ENCODE results near the gene SURF2. TPM values are rescaled to one million over a fixed set of nuclear protein-coding genes. Genes with fewer than 3 reads are reported as not detected.

The SURF2 gene
- total RNA-seq, result 6.9 and 7.8 TPM in 2 replicates

GRCh38 chr9:133356391-133357091 lies at the start of gene SURF2, which contains the start of gene SURF1:
Gene SURF2, plus strand, starts transcription at chr9:133356550. Its CDS starts 43 bp downstream, at chr9:133356593.
Gene SURF1, minus strand, starts transcription at chr9:133356487. Its CDS starts 34 bp downstream, at chr9:133356453.

DNA sequence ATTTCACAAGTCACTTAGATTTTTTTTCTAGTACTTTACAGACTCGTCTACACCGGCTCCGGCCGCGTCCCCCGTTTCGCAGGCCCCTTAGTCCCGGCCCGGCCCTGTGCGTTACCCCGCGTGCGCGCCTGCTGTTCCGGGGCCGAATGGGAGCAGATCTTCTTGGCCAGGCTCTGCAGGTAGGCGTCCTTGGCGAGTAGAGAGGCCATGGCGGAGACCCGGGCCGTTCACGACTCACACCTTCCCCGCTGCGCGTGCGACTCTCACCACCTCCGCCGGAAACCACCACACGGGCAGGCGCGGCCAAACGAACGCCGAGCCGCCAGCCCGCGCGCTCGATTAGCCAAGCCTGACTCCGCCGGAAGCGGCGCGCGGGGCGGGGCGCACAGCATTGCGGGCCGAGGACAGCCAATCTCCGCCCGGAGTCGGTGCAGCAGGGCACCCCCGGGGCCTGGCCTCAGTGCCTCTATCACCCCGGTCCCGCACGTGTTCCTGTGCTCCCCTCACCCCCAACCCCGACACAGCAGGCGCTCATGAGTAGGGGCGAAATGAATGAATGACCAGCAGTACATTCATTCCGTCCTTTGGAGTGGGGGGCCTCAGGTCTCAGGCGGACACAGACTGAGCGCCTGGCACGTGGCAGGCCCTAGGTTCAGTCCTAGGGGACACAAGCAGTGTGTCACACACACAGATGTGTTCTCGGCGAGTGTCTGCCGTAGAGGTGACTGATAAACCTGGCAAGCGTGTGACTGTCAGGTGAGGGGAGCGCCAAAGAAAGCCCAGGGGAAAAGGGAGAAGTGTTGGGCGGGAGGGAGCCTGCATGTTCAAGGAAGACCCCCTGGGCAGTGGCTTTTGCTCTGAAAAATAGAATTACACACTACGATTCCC lies 20.2 kb upstream of the SURF2 start, which contains the start of gene SURF6:
TSS of gene SURF6 (minus strand) at position 265 of the 888 bp plus-strand sequence. CDS start at position 209, 56 bp downstream.

DNA sequence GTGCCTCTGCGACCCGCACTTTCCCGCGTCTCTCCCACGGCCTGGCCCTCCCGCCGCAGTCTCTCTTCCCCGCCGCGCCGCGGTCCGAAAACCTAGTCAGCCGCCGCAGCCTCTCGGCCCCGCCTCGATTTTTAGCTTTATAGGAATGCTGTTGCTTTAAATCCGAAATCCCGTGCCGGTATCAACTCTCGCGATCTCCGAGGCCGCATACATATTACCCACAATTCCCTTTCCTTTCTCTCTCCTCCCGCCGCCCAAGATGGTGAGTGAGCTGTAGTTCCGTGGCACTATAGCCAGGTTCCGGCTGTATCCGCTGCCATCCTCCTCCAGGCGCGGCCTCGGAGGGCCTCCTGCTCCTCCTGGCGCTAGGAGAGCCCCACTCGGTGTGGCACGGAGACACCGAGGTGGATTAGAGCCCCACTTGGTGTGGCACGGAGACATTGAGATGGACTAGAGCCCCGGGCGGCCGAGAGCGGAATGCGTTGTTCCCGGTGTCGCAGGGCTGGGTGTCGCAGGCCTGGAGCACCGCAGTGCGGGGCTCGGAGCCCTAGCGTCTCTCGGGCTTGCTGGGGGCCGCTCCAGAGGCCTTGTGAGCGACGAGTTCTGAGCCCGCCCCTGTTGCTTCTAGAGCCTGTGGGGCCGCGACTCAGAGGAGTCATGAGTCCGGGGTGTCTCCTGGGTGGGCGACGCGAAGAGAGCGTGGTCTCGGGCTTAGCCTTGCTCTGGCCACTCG lies 8.2 kb upstream of the SURF2 start, which contains the start of the genes MED22 and RPL7A:
TSS of gene MED22 (minus strand) at position 147 of the 733 bp plus-strand sequence. CDS start 1,469 bp downstream, outside the sequence.
TSS of gene RPL7A (plus strand) at position 234 of the 733 bp plus-strand sequence. CDS start at position 260, 26 bp downstream.

DNA sequence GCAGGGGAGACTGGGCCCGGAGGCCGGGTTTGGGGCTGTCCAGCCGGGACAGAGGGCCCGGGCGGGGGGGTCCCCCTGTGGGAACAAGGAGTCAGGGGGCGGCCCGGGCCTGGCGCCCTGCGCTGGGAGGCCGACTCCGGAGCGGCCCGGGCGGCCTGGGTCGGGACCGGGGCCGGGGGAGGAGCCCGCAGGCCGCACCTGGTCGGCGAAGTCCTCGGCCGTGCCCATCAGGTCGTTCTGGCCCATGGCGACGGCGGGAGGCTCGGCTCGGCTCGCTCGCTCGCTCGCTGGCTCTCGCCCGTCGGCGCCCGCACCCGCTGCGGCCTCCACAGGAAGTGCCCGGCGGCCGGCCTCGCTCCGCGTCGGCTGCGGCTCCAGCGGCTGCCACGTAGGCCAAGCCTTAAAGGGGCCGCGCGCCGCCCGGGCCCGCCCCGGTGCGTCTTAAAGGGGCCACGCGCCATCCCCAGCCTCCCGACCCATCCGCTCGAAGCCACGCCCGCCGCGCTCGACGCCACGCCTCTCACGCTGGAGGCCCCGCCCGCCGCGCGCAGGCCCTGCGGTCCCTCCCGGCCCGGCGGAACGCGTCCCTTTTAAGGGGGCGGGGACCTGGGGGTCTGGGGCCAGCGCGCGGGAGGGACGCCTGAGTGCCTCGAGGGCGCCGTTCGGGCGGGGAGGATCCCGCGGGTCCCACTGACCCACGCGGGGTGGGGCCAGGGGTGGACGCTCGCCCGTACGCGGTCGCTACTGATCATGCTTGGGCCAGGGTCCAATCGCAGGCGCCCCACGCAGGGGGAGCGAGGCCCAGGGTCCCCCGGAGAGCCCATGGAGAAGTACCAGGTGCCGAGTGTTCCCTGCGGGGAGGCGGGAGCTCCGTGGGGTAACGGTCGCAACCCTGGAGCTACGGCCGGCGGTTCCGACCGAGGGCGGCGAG lies 19.6 kb downstream of the SURF2 start, which contains the start of the genes STKLD1 and SURF4:
TSS of gene STKLD1 (plus strand) at position 643 of the 931 bp plus-strand sequence. CDS start at position 751, 108 bp downstream.
TSS of gene SURF4 (minus strand) at position 337 of the 931 bp plus-strand sequence. CDS start at position 246, 91 bp downstream.

Small RNA genes within 50 kb of the gene (small RNA-seq; reads per million reads assigned to genes)
- gene RF00019, result not detected
- not detected for gene SNORD24
- gene SNORD36A, result not detected
- not detected for gene SNORD36B
- gene SNORD36C, result not detected

Other genes with a start within 250 kb of the SURF2 start
- gene RALGDS, start 235.3 kb upstream of the SURF2 start, total RNA-seq, result 11.6 and 16.1 TPM in 2 replicates
- gene GBGT1, start 192.6 kb upstream of the SURF2 start, total RNA-seq, result 7.4 and 9.5 TPM in 2 replicates
- not detected in 2 replicates for gene OBP2B, start 147.3 kb upstream of the SURF2 start, total RNA-seq
- gene ABO, start 81.3 kb upstream of the SURF2 start, total RNA-seq, result not detected in 2 replicates
- 8.1 and 9.4 TPM in 2 replicates for gene SURF6, start 20.4 kb upstream of the SURF2 start, total RNA-seq
- gene MED22, start 8.4 kb upstream of the SURF2 start, total RNA-seq, result 14.3 and 15.9 TPM in 2 replicates
- 1,759 and 2,034 TPM in 2 replicates for gene RPL7A, start 8.3 kb upstream of the SURF2 start, total RNA-seq
- gene SURF1, start 63 bp upstream of the SURF2 start, total RNA-seq, result 25.6 and 28.0 TPM in 2 replicates
- gene SURF4, start 19.5 kb downstream of the SURF2 start, total RNA-seq, result 405 and 413 TPM in 2 replicates
- 0.32 and 1.3 TPM in 2 replicates for gene STKLD1, start 19.8 kb downstream of the SURF2 start, total RNA-seq
- 12.7 and 12.9 TPM in 2 replicates for gene REXO4, start 61.5 kb downstream of the SURF2 start, total RNA-seq
- 0.91 and 1.3 TPM in 2 replicates for gene ADAMTS13, start 65.8 kb downstream of the SURF2 start, total RNA-seq
- gene CACFD1, start 103.4 kb downstream of the SURF2 start, total RNA-seq, result 6.6 and 7.3 TPM in 2 replicates
- 8.3 and 8.9 TPM in 2 replicates for gene SLC2A6, start 122.5 kb downstream of the SURF2 start, total RNA-seq
- not detected in 2 replicates for gene MYMK, start 168.4 kb downstream of the SURF2 start, total RNA-seq
- 0.11 and 0.26 TPM in 2 replicates for gene ADAMTSL2, start 178.2 kb downstream of the SURF2 start, total RNA-seq

Measured in articular chondrocyte of knee joint (primary cell).